OCI-LY7 (cell line): ENCODE results near the gene TGM2. TPM values are rescaled to one million over a fixed set of nuclear protein-coding genes. Genes with fewer than 3 reads are reported as not detected.

Source experiments
- BruUV-seq: library from RNA; stranded (reverse); fragments of 400-500 nt; replicated peaks from 2 replicates; lab custom pipeline; 2021; lab: Mats Ljungman, UMichigan
- CTCF ChIA-PET: fragments of 300-600 bp; sonication (Branson Sonifier 250); formaldehyde crosslinking; loops from one replicate; lab custom pipeline; 2022; ENCODE audit warnings: antibody characterized with exemption; ENCODE audit not compliant: unreplicated experiment; lab: Charles Lee
- POLR2A ChIA-PET: fragments of 300-600 bp; sonication (Branson Sonifier 250); formaldehyde crosslinking; loops from one replicate; lab custom pipeline; 2022; ENCODE audit warnings: antibody characterized with exemption; lab: Charles Lee
- DNase-seq: peaks from one replicate; pipeline ENCODE4 v3.0.0-alpha.2; 2015; ENCODE audit warnings: low spot score
- H2AFZ ChIP-seq: fragments of 200-600 bp; sonication (generic), shearing (Covaris generic); 2 replicates; pipeline ENCODE4 v1.6.1; 2014; ENCODE audit warnings: mild to moderate bottlenecking, antibody characterized with exemption, low read length, moderate library complexity
- H3K27ac ChIP-seq: fragments of 200-600 bp; sonication (generic); 2 replicates; pipeline ENCODE4 v1.5.1; 2014; ENCODE audit warnings: mixed run types, low read depth, mild to moderate bottlenecking, moderate library complexity, low read length, inconsistent platforms; ENCODE audit not compliant: poor library complexity, severe bottlenecking
- H3K36me3 ChIP-seq: fragments of 200-600 bp; sonication (generic); 2 replicates; pipeline ENCODE4 v1.6.1; 2014; ENCODE audit warnings: mild to moderate bottlenecking, antibody characterized with exemption, low read length, moderate library complexity, mixed read lengths; ENCODE audit not compliant: insufficient read depth
- H3K4me1 ChIP-seq: fragments of 200-600 bp; sonication (generic); 2 replicates; pipeline ENCODE4 v1.5.1; 2014; ENCODE audit warnings: mild to moderate bottlenecking, low read length; ENCODE audit not compliant: insufficient read depth, poor library complexity, severe bottlenecking
- H3K4me2 ChIP-seq: fragments of 200-600 bp; sonication (generic); 2 replicates; pipeline ENCODE4 v1.6.1; 2014; ENCODE audit warnings: mild to moderate bottlenecking, low read length
- H3K4me3 ChIP-seq: fragments of 200-600 bp; sonication (generic); 2 replicates; pipeline ENCODE4 v1.5.1; 2014; ENCODE audit warnings: mild to moderate bottlenecking, low read depth, low read length; ENCODE audit not compliant: poor library complexity, severe bottlenecking
- H3K79me2 ChIP-seq: fragments of 200-600 bp; sonication (generic); 2 replicates; pipeline ENCODE4 v1.6.1; 2016; ENCODE audit warnings: low read depth, mild to moderate bottlenecking, low read length, moderate library complexity, mixed read lengths; ENCODE audit not compliant: insufficient read depth
- H3K9me2 ChIP-seq: fragments of 200-600 bp; sonication (generic); 2 replicates; pipeline ENCODE4 v1.6.1; 2016; ENCODE audit warnings: mild to moderate bottlenecking, low read length, mixed read lengths; ENCODE audit not compliant: insufficient read depth
- H3K9me3 ChIP-seq: fragments of 200-600 bp; sonication (generic); 2 replicates; pipeline ENCODE4 v1.6.1; 2014; ENCODE audit warnings: mild to moderate bottlenecking, mixed run types, low read length, mixed read lengths
- H4K20me1 ChIP-seq: fragments of 200-600 bp; sonication (generic); 2 replicates; pipeline ENCODE4 v1.6.1; 2014; ENCODE audit warnings: mild to moderate bottlenecking, antibody characterized with exemption, low read length, moderate library complexity, mixed read lengths; ENCODE audit not compliant: insufficient read depth
- EZH2phosphoT487 ChIP-seq: fragments of 200-600 bp; sonication (generic); IDR thresholded peaks from 2 replicates; pipeline ENCODE4 v1.6.1; 2018; ENCODE audit warnings: low read depth, borderline replicate concordance, mild to moderate bottlenecking, mixed run types, antibody characterized with exemption, low read length, moderate library complexity, mixed read lengths
- intact Hi-C: fragments of 100-400 bp; cut with micrococcal nuclease; formaldehyde crosslinking; loops from one replicate; pipeline ENCODE4 v1.10.0; 2022; ENCODE audit not compliant: unreplicated experiment
- total RNA-seq, 2 experiments: library from RNA; depleted of rRNA in 1 of 2; stranded (reverse); fragments of >200 nt in 1 of 2; shearing (Covaris generic) in 1 of 2; gene quantifications; 2 replicates each; pipeline ENCODE4 v1.2.3, GENCODE V29; 2014 to 2022
- TF ChIP-seq, protein P1 (sequence below): fragments of 200-600 bp; sonication (generic); conservative IDR thresholded peaks from 2 replicates; pipeline ENCODE4 v1.5.1; 2014; ENCODE audit warnings: mild to moderate bottlenecking, antibody characterized with exemption, low read length, moderate library complexity, mixed read lengths

The TGM2 gene
- total RNA-seq, 2 experiments from 2014 or later = not detected

DNA sequence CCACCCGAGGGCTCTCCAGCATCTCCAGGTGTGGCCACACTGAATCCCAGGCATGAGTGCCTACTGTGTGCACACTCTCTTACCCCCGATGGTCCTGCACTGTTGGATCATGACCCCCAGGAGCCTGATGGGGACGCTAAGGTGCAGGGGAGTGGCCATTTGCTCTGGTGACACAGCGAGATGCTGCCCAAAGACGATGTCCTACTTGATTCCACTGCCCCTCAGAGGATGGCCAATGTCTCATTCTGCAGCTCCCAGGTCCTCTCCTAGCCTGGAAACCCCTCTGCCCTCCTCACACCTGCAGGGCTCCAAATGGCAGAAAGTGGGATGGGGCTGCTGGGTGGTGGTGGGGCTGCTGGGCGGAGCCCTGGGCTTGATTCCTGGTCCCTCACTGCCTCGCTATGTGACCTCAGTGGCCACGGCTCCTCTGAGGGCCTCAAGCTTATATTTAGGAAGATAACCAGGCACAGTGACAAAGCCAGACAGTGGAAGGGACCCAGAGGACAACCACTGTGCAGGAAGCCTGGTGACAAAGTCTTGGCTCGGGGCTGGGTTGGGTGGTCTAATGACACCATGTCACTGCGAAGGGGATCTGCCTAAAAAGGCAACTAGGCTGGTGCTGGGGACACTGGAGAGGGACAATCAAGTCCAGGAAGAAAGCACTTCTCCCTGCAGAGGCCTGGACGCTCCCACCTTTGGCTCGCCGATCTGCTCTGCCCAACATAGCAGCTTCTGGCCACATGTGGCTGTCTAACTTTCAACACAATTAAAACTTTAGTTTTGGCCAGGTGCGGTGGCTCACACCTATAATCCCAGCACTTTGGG, 28.4 kb downstream of the TGM2 start:
- ChIA-PET POLR2A (no interaction called here), CTCF (no interaction called here)
- Histone ChIP-seq H3K36me3 (no peaks in the 10 kb centered on the region), H3K79me2 (no peaks in the 10 kb centered on the region), H4K20me1 (no peaks in the 10 kb centered on the region), H3K9me3 (no peaks in the 10 kb centered on the region), H3K4me1 (no peaks in the 10 kb centered on the region), H3K27ac (no peak overlapping the region), H3K9me2 (no peaks in the 10 kb centered on the region), H3K4me2 (no peak overlapping the region), H3K4me3 (no peak overlapping the region), H2AFZ (no peak overlapping the region)
- no peak for TF ChIP-seq EZH2phosphoT487
- TF ChIP-seq, protein P1, sequence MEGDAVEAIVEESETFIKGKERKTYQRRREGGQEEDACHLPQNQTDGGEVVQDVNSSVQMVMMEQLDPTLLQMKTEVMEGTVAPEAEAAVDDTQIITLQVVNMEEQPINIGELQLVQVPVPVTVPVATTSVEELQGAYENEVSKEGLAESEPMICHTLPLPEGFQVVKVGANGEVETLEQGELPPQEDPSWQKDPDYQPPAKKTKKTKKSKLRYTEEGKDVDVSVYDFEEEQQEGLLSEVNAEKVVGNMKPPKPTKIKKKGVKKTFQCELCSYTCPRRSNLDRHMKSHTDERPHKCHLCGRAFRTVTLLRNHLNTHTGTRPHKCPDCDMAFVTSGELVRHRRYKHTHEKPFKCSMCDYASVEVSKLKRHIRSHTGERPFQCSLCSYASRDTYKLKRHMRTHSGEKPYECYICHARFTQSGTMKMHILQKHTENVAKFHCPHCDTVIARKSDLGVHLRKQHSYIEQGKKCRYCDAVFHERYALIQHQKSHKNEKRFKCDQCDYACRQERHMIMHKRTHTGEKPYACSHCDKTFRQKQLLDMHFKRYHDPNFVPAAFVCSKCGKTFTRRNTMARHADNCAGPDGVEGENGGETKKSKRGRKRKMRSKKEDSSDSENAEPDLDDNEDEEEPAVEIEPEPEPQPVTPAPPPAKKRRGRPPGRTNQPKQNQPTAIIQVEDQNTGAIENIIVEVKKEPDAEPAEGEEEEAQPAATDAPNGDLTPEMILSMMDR = no peak
- DNase-seq = no peak
- intact Hi-C loops = no loop called here
- no TSS peak for BruUV-seq

DNA sequence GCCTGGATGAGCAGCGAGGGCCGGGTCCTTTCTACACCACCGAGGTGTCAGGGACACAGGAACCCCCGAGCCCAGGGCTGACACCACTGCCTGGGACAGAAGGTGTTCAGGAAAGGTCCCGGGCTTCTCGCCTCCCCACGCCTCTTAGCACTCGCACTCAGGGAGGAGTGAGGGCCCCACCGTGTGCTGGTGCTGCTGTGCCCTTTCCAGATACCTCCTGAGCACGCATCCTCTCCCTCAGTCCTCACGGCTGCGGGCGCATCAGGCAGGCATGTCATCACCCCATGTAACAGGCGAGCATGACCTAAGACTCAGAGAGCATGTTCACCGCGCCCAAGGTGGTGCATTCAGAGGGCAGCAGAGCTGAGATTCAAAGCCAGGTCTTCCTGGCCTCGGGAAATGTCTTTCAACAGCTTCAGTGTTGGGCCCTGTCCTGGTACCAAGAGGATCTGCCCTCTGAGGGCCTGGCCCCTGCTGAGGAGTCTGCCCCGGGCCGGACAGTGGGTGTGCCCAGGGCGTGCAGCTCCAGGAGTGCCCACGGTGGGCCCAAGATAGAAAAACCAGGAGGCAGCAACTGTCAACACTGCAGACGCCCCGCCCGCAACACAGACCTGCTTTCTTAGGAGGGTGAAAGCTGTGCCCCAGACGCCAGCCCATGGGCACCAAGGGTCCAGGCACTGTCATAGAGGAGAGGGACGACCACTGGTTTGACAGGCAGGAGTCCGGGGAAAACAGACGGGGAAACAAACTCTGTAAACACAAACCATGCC, 29.2 kb downstream of the TGM2 start:
- no TSS peak for BruUV-seq
- H3K4me1 ChIP-seq = no peaks in the 10 kb centered on the region
- H3K4me3 ChIP-seq = no peak overlapping the region
- CTCF ChIA-PET = no interaction called here
- no peaks in the 10 kb centered on the region for H3K9me3 ChIP-seq
- DNase-seq = no peak
- no peaks in the 10 kb centered on the region for H3K79me2 ChIP-seq
- no peak overlapping the region for H3K4me2 ChIP-seq
- no peak overlapping the region for H2AFZ ChIP-seq
- H3K27ac ChIP-seq = no peak overlapping the region
- H3K36me3 ChIP-seq = no peaks in the 10 kb centered on the region
- TF ChIP-seq, protein P1 = no peak
- no peak for TF ChIP-seq EZH2phosphoT487
- no peaks in the 10 kb centered on the region for H3K9me2 ChIP-seq
- H4K20me1 ChIP-seq = no peaks in the 10 kb centered on the region
- POLR2A ChIA-PET = no interaction called here
- intact Hi-C loops = no loop called here

DNA sequence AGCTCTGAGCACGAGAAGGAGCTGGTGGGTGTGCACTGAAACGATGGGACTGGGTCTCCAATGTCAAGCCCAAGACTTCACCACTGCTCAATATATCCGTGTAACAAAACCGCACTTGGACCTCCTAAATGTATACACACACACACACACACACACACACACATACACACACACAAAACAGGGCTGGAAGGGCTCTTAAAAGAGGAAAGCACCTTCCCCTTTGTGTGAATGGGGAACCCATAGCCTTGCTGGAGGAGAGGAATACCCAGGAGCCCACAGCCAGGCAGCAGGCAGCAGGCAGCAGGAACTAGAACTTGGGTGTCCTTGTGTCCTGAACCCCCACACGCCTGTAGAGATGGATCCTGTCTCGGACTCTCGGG, 29.8 kb downstream of the TGM2 start:
- Histone ChIP-seq H3K36me3 (no peaks in the 10 kb centered on the region), H3K4me1 (no peaks in the 10 kb centered on the region), H3K9me3 (no peaks in the 10 kb centered on the region), H3K27ac (no peak overlapping the region), H3K9me2 (no peaks in the 10 kb centered on the region), H3K79me2 (no peaks in the 10 kb centered on the region), H4K20me1 (no peaks in the 10 kb centered on the region), H3K4me2 (no peak overlapping the region), H2AFZ (no peak overlapping the region), H3K4me3 (no peak overlapping the region)
- ChIA-PET CTCF (no interaction called here), POLR2A (no interaction called here)
- no peak for TF ChIP-seq EZH2phosphoT487
- TF ChIP-seq, protein P1 = no peak
- no peak for DNase-seq
- intact Hi-C loops = no loop called here
- no TSS peak for BruUV-seq
